Stimulated activated CD8-positive, alpha-beta memory T cell treated with anti-CD3 and anti-CD28 coated beads, Interleukin-12 subunit alpha, Interleukin-12 subunit beta, amount 100 ng/mL, for 1 hour (primary cell): ENCODE measurements around the gene LRP1B.

ENCODE experiments used
- DNase-seq: peaks from one replicate; pipeline ENCODE4 v3.0.0-alpha.2; 2020; ENCODE audit warnings: low read depth

LRP1B gene

DNA sequence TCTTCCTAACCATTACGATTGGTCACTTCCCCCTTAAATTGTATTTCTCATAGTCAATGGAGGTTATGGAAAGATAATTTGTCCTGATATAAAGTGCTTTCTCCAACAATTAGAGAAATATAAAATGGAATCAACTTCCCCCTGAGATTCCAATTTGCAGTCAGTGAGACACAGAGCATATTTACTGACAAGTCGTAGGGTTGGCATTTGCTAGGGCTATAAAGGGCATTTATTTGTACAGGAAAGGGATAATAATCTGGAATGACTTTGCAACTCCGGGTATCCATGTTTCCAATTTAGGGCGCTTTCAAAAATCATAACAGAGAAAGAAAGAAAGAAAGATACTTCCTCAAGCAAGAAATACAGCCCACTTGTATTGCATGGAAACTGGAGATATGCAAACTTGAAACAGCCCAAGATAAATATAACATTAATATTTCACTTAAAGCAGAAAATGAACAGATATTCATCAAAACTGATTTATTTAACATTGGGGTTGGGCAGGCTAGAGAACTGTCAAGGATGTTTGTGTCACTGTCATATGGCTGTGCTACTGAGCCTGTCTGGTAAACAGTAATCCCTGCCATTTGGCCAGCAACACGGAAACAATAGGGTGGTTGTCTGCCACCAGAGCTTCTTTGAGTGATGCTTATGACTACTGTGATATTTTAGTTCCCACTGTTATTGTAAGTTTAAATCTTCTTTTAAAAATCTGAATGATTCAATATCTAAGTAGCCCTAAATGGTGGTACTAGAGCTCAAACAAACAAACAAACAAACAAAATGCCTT lies 621.8 kb downstream of the LRP1B start:
- DNase-seq: no peak

DNA sequence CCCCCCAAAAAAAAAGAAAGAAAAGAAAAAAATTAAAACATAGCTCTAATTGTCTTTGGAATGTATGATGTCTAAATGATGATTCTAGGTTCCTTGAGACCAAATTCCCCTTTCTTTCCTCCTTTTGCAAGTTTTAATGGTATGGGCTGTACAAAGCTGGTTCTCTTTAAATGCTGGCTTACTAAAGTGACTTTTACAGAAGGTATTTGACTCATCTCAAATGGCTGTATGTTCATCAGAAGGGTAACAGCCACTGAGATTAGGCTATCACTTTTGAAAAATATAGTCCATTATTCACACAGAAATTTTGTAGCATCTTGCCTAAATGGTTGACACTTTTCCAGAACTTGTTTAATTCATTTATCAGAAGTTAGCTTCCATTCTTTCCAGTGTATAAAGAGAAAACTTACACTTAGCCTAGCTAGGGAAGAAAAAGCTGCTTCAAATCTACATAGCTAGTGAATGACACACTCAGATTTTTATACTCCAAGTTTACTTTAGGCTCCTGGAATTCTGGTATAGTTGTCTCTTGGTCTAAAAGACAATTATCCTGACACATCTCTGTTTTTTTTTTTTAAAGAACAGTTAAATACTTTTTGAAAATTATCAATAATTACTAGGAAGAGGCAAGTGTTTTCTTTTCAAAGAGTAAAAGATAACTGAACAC lies 622.6 kb downstream of the LRP1B start:
- DNase-seq: no peak

DNA sequence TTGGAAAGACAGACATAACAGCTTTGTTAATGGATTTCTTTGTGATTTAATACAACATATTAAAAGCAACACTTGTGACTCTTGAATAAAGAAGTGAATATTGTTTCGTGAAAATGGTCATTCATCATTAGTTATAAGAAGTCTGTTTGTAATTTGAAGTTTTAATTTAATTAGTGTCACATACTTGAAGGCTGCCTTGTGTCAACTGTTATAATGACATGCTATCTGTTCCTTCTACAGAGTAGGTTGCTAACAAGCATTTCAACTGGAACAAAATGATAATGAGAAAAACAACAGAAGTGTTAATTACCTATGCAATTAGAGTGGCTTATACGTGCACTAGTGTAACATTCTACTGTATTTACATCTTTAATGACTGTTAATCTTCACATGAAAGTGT lies 624.7 kb downstream of the LRP1B start:
- no peak for DNase-seq

DNA sequence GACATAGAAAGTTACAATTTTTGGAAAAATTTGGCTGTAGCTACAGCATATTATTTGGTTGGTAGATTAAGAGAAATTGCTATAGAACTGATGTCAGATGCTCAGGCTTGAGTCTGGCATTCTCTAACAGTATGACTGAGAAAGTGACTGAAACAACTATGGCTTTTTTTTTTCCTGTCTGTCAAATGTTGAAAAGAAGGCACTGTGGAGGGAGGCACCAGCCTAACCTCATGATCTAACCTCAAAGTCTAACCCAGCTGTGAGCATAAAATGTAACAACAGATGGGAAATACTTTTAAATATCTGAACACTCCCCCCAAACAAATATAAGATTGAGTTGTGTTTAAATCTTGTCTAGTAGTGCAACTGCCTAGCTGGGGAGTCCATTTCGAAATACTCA lies 629.1 kb downstream of the LRP1B start:
- no peak for DNase-seq

DNA sequence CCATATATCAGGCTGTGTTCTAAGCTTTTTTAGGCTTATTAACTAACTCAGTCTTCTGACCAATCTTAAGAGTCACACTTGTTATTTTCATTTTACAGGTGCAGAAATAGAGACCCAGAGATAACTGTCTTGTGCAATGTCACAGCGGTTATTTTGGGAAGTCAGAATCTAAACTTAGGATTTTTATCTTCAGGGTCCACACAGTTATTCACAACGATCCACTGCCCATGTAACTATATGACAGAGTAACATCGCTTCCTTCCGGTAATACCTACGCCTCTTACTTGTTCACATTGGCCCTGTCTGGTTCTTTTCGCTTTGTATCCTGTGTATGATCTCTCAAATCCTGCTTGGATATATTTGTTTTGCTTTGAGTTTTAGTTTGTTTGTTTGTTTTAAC lies 631.7 kb downstream of the LRP1B start:
- DNase-seq: no peak

DNA sequence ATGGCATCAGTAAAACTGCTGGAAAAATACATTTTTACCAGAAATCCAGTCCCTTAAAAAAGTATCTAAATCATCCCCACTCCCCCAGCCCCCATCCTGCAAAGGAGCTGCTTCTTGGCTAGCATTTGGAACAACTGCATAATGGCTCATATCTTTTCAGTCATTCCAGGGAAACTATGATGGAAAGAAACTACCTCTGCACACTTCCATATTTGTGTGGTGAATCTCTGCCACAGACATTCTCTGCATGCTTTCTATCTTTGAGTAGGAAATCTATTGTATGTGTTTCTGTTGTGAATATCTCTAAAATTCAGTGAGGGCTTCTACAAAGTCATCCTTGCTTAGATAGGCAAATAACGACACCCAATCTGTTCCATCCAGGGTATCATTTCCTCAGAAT lies 632.3 kb downstream of the LRP1B start:
- no peak for DNase-seq

DNA sequence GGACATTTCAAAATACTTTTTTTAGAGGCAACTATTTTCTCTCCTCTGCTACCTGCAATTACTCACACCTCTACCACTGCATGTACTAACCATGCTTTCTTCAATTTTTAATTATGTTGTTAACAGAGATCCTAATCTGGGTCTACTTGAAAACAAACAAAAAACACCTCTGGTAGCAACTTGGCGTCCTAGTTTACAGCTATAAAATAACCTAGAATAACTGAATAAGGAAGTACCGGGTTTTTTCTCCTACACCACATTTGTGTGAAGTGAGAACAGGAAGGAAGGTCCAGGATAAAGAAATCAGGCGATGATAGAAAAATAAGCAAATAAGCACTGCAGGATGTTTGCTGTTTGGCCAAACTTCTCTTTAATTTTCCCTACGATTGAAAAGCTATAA lies 633.5 kb downstream of the LRP1B start:
- DNase-seq: no peak

DNA sequence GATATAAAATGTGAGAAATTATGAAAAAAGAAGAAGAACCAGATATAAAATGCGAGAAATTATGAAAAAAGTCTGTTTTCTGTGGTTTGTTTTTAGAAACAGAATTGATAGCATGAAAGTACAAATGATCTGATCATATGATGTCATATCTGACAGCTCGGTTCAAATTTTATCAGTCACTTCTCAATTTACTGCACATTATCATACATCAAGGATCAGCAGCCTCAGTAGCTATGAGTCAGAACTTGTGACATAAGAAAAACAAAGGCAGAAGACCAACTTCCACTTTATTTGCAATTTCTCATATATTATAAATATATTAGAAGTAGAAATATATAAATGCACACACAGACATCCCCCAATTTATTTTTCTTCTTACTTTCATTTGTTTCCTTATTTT lies 634.0 kb downstream of the LRP1B start:
- DNase-seq: no peak

DNA sequence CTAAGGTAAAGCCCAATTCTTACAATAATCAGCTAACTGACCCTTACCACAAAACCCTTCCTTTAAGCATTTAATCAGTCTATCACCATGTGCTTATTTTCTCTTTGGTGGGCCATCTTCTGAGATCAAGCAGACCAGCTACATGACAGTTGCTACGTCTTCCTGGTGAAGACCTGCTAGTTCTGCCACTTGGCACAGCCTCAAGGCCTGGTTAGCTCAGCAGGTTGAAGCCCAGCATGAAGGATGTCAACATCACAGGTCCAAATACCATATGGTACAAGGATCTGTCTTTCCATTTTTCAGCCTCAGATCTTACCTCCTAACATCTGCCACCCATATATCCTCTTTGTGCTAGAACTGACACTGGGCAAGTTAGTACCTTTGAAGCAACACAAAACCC lies 636.9 kb downstream of the LRP1B start:
- no peak for DNase-seq

DNA sequence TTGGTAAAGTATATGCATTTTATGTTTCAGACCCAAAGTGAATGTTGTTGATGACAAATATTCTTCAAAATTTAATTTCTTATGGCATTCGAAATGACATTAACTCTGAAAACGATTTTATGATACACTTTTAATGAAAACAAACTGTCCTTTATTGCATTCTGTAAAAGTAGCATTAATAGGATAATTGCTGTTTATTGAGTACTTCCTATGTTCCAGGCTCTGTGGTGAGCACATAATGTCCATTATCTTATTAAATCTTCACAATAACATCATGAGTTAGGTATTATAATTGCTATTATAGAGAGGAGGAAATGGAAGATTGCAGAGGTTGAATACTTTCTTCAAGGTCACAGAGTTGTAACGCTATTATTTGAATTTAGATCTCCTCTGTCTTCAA lies 638.0 kb downstream of the LRP1B start:
- no peak for DNase-seq

DNA sequence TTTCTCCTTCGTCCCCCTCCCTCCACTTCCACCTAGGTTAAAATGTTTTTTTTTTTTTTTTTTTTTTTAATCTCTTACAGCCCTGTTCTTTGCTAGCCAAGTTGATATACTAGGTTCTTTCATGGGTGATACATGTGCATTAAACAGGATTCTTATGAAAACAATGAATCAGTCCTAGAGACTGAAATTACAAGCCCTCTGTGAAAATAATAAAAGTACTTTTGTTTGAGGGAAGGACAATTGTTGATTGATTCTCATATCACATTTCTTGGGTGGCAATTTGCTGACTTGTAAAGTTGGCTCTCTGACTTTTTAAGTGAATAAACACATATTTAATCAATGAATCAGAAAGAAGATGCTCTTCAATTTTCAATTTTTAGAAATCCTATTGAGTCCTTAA lies 639.9 kb downstream of the LRP1B start:
- DNase-seq: no peak

DNA sequence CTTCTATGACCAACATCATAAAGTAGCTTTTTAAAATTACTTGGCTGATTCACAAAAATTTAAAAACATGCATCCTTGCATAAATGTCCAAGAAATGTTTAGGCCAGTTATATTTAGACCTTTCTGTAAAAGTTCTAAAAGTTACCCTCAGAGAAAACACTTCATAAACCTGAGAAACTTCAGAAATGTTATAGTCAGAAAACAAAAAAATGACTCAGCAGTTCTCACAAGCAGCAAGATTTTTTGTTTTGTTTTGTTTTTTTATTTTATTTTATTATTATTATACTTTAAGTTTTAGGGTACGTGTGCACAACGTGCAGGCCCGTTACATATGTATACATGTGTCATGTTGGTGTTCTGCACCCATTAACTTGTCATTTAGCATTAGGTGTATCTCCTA lies 648.1 kb downstream of the LRP1B start:
- no peak for DNase-seq

DNA sequence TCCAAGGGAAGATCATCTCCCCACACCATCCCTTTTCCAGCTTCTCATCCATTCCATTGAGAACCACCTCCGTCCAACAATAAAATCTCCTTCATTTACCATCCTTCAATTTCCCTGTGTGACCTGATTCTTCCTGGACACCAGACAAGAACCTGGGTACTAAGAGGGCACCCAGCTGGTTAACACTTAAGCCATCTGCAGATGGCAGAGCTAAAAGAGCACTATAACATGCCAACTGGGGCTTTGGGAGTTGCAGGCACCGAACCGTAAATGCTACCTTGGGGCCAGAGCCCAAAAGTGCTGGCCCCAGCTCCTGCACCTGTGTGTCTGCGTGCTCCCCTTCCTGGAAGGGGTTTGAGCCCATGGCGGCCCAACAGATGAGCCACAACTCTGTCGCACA lies 655.0 kb downstream of the LRP1B start:
- DNase-seq: no peak

DNA sequence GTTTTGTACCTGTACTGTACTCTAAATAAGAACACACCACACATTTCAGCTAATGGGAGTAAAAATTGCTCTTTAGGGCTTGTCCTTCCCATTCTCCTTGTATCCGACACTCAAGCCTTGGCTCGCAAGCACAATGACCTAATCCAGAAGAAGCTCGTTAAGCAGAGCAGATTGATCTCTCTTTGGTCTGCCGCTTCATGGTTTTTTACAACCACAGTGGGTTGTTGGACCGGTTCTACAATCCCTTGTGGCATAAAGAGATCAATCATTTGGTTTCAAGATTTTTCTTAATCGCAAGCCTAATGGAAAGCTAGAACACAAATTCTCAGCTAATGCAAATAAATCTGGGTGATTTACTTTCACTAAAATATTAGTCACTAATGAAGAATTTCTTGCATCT lies 662.1 kb downstream of the LRP1B start:
- DNase-seq: no peak

DNA sequence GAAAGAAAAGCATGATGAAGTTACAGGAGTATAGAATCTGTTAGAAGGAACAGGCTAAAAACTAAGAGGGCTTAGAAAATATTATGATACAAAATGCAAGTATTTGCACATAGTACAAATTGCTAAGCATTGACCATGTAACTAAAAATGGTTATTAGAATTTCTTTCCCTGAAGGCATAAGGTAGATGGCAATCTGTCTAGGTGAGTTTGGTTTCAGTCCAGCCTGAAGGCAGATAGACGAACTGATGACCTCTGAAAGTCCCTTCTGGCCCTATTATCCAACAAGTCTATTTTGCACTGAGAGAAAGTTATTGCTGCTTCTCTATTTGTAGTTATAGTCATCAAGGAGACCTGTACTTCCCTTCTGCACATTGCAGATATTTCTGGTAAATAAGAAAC lies 663.5 kb downstream of the LRP1B start:
- DNase-seq: no peak

DNA sequence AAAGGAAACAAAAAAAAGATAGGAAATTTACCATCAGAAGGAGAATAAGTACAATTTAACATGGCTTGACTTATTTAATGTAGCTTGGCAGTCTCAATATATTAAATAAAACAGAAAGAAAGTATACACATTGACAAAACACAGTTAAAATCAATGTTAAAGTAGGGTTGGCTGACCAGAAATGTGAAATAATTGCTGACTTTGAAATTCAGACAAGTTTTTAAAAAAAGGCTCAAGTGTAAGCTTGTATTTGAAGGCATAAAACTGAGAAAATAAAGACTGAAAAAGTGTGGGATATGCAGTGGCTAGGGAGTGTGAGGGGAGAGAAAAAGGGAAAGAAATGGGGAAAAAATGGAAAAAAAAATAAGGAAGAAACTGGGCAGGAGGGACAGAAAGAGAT lies 665.8 kb downstream of the LRP1B start:
- DNase-seq: no peak

DNA sequence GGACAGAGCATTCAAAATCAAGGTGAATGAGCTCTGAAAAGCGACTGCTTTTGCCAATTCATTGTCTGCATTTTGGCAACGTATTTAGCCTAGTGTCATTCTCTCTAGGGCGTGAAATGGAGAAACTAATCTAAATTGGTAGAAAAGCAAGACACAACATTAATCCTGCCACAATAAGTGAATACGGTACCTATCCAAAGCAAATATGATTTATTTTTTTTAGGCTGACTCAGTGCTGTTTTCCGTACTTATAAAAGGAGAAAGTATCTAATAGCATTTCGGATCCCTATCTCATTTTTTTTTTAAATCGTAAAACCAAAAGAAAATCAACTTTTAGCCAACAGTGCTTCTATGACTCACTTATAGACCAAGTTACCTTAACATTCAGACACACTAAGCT lies 672.5 kb downstream of the LRP1B start:
- no peak for DNase-seq

DNA sequence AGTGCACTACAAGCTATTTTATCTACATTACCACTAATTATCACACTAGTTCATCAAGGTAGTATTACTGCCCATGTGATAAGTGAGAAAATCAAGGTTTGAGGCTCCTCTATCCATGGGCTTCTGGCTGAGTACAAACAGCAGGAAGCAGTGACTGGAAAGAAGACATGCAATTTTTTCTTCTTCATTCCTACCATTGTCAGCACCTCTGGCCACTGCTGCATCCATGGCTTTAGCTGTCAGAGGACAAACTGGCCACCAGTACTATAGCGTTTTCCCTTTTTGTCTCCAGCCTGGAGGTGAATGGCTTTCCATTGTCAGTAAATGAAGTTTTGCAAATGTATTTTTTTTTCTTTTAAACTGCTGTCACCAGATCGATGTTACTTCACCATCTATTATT lies 674.9 kb downstream of the LRP1B start:
- no peak for DNase-seq

DNA sequence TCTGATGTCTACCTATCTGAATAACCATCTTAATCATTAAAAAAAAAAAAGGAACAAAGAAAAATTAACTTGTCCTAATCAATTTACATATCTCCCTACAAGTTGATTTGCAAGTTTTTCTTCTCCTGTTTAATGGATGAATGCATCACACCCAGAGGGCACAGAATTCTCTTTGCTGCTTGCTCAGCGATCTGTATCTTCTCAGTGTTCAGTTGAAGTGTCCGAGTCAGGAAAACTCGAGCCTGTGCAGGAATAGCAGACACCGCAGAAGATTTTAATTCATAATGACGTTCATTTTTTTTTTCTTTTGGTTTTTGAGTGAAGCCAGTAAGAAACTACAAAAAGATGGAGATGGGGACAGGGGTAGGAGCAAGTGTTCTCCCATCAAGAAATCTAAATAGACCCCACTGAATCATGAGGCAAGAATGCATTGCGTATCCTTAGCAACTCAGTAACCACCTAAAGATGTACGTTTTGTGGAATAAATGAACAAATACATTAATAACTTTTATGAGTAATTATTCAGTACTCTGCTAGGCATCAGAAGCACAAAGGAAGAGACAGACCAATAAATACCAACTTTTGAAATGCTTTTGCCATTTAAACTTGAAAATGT lies 675.5 kb downstream of the LRP1B start:
- no peak for DNase-seq

DNA sequence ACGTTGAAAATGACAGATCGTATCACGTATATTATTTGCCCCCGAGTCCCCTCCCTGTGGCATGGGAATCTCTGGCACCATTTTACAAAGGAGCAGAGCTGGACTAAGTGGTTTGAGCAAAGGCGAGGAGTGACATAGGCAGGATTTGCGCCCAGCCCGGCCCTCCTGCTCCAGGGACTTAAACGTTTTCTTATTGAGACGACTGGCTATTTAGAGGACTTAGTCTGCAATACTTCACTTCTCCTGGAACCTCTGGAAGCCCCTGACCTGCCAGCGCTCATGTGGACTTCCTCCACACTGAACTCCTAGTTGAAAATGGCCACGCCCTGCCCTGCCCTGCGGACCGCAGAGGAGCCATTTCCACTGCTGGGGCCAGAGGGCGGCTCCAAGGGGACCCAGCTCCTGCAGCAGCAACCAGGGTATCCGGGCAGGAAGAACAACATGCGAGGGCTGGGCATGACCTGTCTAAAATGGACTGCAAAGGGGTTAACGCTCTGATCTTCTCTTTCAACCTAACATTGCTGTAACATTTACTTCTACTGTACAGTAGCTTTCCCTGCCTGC lies 690.7 kb downstream of the LRP1B start:
- DNase-seq: no peak

DNA sequence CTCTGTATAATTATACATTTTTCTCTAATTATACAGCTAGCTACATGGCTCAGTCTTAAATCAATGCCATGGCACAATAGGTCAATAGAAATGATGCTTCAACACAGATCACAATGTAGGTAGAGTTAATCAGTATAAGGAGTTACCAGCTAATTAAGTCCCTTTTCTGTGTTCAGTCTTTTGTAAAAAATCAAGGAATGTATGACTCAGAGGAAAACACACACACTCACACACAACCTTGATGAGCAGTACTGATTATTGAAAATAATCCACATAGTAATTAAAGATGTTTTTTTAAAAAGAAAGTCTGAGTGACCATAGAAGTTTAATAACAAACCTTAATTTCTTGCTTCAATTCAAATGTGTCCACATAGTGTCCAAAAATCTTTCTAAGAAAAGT lies 691.3 kb downstream of the LRP1B start:
- no peak for DNase-seq

DNA sequence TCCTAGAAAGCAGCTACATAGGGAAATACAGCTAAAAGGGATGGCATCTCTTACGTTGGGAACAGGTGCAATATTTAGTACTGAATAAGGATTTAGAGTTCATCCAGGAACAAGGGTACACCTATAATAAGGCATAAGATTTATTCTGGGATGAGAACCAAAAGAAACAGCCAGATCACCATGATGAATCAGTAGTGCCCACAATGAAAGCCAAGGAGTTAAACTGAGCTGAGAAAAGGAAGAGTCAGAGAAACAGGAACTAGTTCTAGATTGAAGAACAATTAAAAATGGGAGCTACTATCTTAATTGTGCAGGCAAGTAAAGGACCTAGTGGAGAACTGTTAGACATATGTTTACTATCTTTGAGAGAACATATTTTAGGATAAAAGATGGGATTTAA lies 692.3 kb downstream of the LRP1B start:
- DNase-seq: no peak

DNA sequence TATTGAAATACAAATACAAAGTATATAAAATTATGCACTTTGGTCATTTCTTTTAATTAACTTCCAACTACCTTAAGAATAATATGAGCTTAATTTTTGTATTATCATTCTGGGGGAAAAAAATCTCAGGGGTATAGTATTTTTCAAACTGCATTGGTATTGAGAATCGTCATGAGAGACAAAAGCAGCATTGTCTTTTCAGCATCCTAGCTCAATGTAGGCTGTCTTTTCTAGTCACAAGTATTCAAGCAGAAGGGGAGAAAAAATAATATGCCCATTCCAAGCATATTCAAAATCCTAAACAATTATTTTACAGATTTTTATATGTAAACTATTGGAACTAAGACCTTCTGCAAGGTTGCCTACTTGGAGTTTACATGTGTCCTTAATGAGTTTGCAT lies 693.3 kb downstream of the LRP1B start:
- no peak for DNase-seq
